HS-27A (cell line): Measurements from ENCODE around the gene BAZ1A.

ENCODE experiments used
- DNase-seq: peaks from one replicate; pipeline ENCODE4 v3.0.0-alpha.2; 2012; ENCODE audit warnings: low read depth, missing footprints

Gene BAZ1A

DNA sequence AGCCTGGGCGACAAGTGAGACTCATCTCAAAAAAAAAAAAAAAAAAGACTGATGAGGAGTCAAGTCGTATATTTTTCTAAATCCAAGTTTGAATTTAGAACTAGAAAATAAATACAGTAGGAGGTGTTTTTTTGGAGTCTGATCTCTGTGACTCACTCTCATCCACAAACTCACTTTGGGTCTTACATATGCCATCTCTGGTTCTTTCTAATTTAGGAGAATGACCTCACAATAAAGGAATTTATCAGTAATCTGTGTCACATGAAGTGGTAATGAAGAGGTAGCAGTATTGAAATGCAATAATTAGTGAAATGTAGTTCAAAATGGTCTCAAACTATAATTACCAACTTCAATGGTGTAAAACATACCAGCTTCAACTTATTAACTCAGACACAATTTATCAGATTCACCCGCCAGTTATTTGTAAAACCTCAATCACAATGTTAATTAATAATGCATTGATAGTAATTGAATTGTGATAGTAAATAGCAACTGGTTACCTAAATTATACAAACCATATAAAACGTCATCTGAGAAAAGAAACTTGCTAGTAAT lies 156.3 kb downstream of the BAZ1A start:
- DNase-seq: no peak

GRCh38 chr14:34715127-34715863 lies 159.9 kb downstream of the BAZ1A start:
- no peak for DNase-seq

GRCh38 chr14:34714320-34715126 lies 160.6 kb downstream of the BAZ1A start, which contains the start of gene CFL2:
TSS of gene CFL2 (minus strand) at chr14:34714593. CDS start at chr14:34714540, 53 bp downstream.
- DNase-seq: no peak

DNA sequence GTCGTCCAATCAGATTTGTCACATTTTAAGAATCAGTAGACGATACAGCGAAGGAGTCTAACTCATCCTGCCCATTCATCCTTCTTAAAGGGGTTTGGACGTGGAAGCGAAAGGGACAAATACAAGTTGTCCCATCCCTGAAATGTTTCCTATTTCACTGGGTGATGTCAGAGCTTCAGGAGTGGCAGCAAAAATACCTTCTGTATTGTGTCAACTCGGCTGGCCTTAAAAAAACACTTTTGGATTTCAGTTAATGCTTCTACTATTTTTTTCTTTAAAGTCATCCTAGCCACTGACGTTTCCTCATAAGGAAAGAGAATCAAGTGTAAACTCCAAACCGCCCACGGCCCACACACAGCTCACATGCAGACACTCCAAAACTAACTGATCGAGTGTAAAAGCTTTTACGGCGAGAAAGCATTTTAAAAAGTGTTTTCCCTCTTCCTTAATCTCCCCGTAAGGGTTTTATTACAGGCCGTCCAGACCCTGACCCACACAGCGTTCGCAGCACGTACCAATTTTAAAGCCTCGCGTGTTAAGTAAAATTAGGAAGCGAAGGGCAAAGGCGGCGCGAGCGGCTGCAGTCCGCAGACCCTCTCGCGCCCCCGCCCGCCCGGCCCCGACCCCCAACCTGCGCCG lies 161.4 kb downstream of the BAZ1A start:
- peak; percentile 82 for DNase-seq

- no peak for DNase-seq
Measured at GRCh38 chr14:34713122-34713680, 162.0 kb downstream of the BAZ1A start.

GRCh38 chr14:34711796-34712712 lies 163.1 kb downstream of the BAZ1A start:
- DNase-seq: no peak

GRCh38 chr14:34711169-34711568 lies 164.0 kb downstream of the BAZ1A start:
- peak; percentile 92 for DNase-seq

GRCh38 chr14:34710744-34711143 lies 164.4 kb downstream of the BAZ1A start:
- DNase-seq: no peak

DNA sequence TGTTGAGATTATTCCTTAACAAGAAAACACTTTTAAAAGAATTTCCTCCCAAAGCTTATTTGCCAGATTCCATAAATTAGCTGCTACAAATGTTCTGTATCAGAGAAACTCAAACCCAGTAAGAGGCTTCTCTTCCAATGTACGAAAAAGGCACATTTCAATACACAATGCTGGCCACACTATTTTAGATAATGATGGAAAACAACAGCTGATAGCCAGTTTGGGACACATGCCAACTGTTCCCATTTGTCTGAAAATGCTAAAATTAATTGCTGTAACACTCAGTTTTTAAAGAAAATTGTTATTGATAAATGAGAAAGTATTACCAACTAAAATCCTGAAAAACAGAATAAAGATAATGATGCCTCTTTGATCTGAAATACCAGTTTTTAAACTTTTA lies 165.2 kb downstream of the BAZ1A start:
- DNase-seq: no peak

- DNase-seq: no peak
Measured at GRCh38 chr14:34707722-34708121, 167.4 kb downstream of the BAZ1A start.
